Body of pancreas (tissue), 4 donors: ENCODE results near the gene RALB.

ENCODE experiments used
- CTCF ChIP-seq, 7 experiments: fragments of 450-650 bp in 4 of 7; fragments of 200-600 bp in 3 of 7; sonication (generic) in 3 of 7; IDR thresholded peaks; one replicate each; pipeline ENCODE4 v1.5.1; 2016 to 2019; ENCODE audit warnings: antibody characterized with exemption in 7 of 7
- POLR2A ChIP-seq, 3 donors: fragments of 450-650 bp; IDR thresholded peaks; one replicate each; pipeline ENCODE4 v1.6.1; 2016; ENCODE audit warnings: antibody characterized with exemption in 3 of 3, mild to moderate bottlenecking in 2 of 3

- TF ChIP-seq CTCF (IDR thresholded peaks at IDR 0.05) (no peak), POLR2A (IDR thresholded peaks at IDR 0.05) (no peak)
Measured at GRCh38 chr2:120310136-120310535, 57.5 kb downstream of the RALB start.
